Fibroblast of villous mesenchyme (primary cell): ENCODE results near the gene ALPK1. TPM values are rescaled to one million over a fixed set of nuclear protein-coding genes. Genes with fewer than 3 reads are reported as not detected.

Experiments used
- DNase-seq: peaks from one replicate; pipeline ENCODE4 v3.0.0-alpha.2; 2010; ENCODE audit warnings: low read depth
- H3K4me3 ChIP-seq: 2 replicates; pipeline ENCODE4 v1.5.1; 2011; ENCODE audit warnings: low read depth, mild to moderate bottlenecking, low read length
- CTCF ChIP-seq: IDR thresholded peaks from 2 replicates; pipeline ENCODE4 v1.5.1; 2012; ENCODE audit warnings: low read depth, mild to moderate bottlenecking, low read length; ENCODE audit not compliant: insufficient read depth
- total RNA-seq: library from RNA; depleted of rRNA; stranded (reverse); fragments of >200 nt; gene quantifications from 2 replicates; pipeline ENCODE4 v1.2.3, GENCODE V29; 2012

The ALPK1 gene
- 18.7 and 25.5 TPM in 2 replicates for total RNA-seq

- peak; percentile 94 for DNase-seq
- TF ChIP-seq CTCF, result no peak
- H3K4me3 ChIP-seq, result peak within 1 kb of the TSS; percentile 52
Measured at GRCh38 chr4:112296949-112297880, at the start of gene ALPK1. Gene ALPK1 (plus strand): TSS chr4:112297369.

GRCh38 chr4:112251019-112251643 is 46.0 kb upstream of the ALPK1 start:
- no peak for TF ChIP-seq CTCF
- DNase-seq, result no peak
- H3K4me3 ChIP-seq, result no peak overlapping the region

GRCh38 chr4:112252234-112252633 is 44.9 kb upstream of the ALPK1 start:
- TF ChIP-seq CTCF, result no peak
- H3K4me3 ChIP-seq, result no peak overlapping the region
- no peak for DNase-seq

GRCh38 chr4:112253382-112254000 is 43.7 kb upstream of the ALPK1 start:
- no peak for TF ChIP-seq CTCF
- no peak overlapping the region for H3K4me3 ChIP-seq
- DNase-seq, result no peak

GRCh38 chr4:112257098-112257497 is 40.1 kb upstream of the ALPK1 start:
- H3K4me3 ChIP-seq, result no peak overlapping the region
- DNase-seq, result no peak
- no peak for TF ChIP-seq CTCF

- peak; percentile 56 for TF ChIP-seq CTCF
- peak; percentile 50 for DNase-seq
Measured at GRCh38 chr4:112266823-112267222, 30.3 kb upstream of the ALPK1 start.

More at GRCh38 chr4:112266823-112267222, 30.3 kb upstream of the ALPK1 start:
- H3K4me3 ChIP-seq, result no peak overlapping the region
